ENCODE results near the gene FAM81B.
"Not testable (repeated sequence)": the region's sequence is repeated elsewhere in the genome, so short reads cannot be mapped to it uniquely, and the experiment has no call there.

The FAM81B gene, protein sequence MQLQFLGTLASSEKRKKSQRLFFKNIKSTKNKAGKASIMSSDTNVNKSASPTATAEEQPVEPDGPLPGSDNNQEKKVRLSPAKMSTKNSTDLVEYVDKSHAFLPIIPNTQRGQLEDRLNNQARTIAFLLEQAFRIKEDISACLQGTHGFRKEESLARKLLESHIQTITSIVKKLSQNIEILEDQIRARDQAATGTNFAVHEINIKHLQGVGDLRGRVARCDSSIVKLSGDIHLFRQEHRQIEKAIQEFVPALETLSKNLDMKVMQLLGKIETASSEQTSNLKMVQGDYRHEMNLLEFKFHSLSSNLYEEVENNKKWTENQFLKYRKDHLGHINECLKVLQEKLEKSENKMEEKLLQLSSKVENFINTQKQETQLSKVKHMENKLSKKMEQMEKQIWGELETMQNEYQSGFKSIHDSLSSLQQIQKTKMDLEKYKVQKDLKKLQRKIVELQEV

DNA sequence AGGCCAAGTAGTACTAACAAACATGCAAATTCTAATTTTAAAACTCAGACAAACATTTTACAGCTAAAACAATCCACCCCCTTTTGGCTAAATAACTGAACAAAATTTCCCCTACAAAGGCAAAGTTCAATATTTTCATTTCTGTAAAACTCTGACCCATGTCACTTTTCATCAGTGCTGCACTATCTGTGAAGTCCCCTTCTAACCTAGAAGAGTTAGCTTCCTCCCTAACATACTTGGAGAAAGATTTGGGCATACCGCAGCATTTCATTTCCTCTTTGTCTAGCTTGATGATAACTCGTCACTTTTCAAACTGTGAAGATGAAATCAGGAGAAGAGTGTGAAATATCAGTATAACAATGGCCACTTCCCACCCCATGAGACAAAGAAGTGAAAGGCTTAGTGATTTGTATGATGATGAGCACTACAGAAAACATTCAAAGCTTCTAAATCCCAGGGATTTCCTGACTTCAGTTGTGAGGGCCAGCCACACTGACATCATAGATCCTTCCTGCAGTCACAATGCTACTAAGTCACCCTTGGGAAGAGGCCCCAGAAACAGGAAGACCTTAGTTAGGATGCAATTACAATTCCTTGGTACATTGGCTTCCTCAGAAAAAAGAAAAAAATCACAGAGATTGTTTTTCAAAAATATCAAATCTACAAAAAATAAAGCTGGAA lies at the start of gene FAM81B:
FAM81B (plus strand) TSS at position 555 of the 681 bp plus-strand sequence; CDS start at position 579, 24 bp downstream.
- no peak for DNase-seq

- not testable (repeated sequence) for DNase-seq
Measured at GRCh38 chr5:95341444-95341843, 49.7 kb upstream of the FAM81B start.

GRCh38 chr5:95347506-95348120 lies 43.6 kb upstream of the FAM81B start:
- DNase-seq, result no peak

GRCh38 chr5:95350631-95351030 lies 40.5 kb upstream of the FAM81B start:
- DNase-seq, result no peak

GRCh38 chr5:95352691-95353090 lies 38.5 kb upstream of the FAM81B start:
- no peak for DNase-seq

DNA sequence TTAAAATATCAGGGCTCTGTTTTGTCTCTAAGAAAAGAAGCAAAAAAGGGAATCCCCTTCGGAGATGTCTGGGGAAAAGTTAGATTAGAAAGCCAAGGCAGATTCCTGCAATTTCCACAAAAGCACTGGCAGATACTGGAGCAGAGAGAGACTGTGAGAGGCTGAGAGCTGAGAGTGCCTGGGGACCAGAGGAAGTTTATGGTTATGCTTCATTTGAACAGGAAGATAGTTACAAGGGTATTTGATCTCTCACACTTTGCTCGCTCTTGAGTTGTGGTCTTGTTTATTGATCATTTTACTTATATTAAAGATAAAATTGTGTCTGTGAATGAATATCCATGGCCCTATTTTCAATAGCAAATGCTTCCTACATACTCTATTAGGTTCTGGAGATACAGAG lies 32.8 kb upstream of the FAM81B start:
- DNase-seq, result no peak

- no peak for DNase-seq
Measured at GRCh38 chr5:95358848-95359247, 32.3 kb upstream of the FAM81B start.

GRCh38 chr5:95360667-95361066 lies 30.5 kb upstream of the FAM81B start:
- not testable (repeated sequence) for DNase-seq

DNA sequence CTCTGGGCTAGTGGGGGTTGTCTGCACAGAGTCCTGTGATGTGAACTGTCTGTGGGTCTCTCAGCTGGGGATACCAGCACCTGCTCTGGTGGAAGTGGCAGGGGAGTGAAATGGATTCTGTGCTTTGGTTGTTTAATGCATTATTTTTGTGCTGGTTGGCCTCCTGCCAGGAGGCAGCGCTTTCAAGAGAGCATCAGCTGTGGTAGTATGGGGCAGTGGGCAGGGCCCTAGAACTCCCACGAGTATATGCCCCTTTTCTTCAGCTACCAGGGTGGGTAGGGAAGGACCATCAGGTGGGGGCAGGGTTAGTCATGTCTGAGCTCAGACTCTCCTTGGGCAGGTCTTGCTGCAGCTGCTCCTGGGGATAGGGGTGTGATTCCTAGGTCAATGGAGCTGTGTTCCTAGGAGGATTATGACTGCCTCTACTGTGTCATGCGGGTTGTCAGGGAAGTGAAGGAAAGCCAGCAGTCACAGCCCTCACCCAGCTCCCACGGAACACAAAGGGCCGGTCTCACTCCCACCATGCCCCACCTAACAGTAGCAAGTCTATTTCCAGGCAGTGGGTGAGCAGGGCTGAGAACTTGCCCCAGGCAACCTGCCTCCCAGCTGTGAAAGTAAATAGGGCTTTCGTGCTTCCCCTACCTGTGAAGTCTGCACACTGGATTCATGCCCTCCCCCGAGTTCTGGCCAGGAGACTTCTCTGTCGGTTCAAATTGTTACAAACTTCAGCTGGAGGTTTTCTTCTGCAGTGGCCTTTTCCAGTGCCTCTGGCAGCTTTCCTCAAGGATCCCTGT lies 25.7 kb upstream of the FAM81B start:
- DNase-seq, result no peak

GRCh38 chr5:95369782-95370181 lies 21.4 kb upstream of the FAM81B start:
- DNase-seq, result no peak

DNA sequence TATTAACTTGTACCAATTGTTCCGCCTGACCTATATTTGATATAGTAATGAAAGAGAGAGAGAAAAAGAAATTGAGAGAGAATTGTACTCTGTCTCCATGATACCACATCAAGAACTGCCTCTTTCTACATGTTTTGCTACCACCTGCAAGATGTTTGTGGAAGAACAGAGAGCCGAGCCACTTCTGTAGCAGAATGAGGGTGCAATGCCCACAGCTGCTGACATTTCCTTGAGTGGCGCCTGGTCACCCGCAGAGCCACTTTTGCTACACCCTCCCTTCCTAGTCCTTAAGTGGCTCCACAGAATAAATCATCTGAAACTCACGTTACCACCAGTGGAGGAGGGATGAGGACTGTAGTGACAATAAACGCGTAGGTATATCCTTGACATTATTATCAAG lies 17.1 kb upstream of the FAM81B start:
- DNase-seq, result no peak

- no peak for DNase-seq
Measured at GRCh38 chr5:95375591-95375990, 15.6 kb upstream of the FAM81B start.

DNA sequence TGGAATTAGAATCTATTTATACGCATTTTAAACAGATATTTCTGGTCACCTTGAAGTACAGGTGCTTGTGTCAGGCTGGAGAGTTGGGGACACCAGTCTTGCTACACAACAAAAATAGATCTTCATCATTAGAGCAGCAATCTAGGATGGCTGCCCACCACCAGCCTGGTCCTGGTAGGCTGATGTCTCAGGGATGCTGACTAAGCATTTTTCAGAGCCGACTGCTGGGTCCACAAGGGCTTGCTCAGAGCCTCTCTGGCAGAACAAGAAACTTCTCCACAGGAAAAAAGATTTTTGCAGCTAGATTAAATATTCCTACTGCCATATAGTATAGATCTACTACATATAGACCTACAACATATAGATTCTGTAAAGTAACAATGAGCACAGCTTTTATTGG lies 12.0 kb upstream of the FAM81B start:
- no peak for DNase-seq

DNA sequence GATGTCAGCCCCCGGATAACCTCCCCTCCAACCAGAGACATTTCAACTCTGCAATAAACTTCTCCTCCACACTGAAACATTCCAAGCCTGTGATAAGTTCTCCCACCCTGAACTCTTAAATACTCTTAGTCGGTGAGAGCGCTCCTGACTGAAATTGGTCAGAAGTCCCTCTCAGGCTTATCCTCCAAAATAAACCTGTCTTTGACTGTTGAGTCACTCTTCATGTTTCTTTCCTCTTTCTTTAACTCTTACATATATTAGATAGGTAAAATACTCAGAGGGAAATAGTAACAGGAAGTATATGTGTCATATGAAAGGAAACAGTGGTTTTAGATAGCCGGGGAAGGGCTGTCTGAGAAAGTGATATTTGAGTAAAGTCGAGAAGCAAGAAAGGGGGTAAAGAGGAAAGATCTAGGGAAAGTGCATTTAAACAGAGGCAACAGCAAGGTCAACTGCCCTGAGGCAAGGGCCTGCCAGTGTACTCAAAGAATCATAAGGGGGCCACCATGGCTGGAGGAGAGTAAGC lies 11.0 kb upstream of the FAM81B start:
- no peak for DNase-seq

GRCh38 chr5:95382801-95383200 lies 8.4 kb upstream of the FAM81B start:
- no peak for DNase-seq

GRCh38 chr5:95384485-95385213 lies 6.5 kb upstream of the FAM81B start:
- no peak for DNase-seq

DNA sequence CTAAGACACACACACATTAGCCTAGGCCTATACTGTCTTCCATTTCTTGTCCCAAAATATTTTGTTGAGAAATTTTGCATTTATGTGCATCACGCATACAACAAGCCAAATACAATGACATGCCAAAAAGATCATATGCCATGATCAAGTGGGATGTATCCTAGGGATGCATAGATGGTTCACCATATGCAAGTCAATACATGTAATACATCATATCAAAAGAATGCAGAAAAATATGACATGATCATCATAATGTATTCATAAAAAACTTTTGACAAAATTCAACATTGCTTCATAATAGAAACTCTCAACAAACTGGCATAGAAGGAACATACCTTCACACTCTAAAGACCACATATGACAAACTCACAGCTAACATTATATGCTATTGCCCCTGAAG lies 5.8 kb upstream of the FAM81B start:
- DNase-seq, result no peak

- DNase-seq, result not testable (repeated sequence)
Measured at GRCh38 chr5:95391965-95392364, 799 bp downstream of the FAM81B start.

GRCh38 chr5:95392593-95393182 lies 1.5 kb downstream of the FAM81B start:
- DNase-seq, result no peak

GRCh38 chr5:95393279-95393678 lies 2.1 kb downstream of the FAM81B start:
- no peak for DNase-seq

DNA sequence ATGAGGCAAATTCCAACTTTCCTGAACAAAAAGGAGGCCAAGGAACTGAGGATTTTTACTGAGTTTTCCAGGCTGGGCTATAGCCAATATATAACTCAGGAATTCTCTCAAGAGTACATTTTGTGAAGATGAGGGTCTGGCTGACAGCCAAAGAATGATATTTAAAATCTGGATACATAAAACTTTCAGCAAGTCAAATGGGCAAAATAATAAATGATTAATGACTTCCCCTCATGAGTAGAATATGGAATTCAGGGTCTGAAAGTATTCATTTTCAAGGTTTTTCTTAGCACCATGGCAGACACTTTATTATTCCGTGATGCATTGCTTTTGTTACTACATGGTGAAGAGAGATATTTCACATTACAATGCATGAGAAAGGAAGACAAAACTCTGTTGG lies 7.8 kb downstream of the FAM81B start:
- no peak for DNase-seq

- DNase-seq, result no peak
Measured at GRCh38 chr5:95401626-95402025, 10.5 kb downstream of the FAM81B start.
